GM21381 (cell line): Measurements from ENCODE around the gene FN3KRP.

ENCODE experiments used
- ATAC-seq: cut with Tn5 transposase; IDR thresholded peaks from one replicate; pipeline ENCODE4 v1.9.1; 2021; ENCODE audit warnings: mild to moderate bottlenecking, moderate library complexity; ENCODE audit not compliant: unreplicated experiment

The FN3KRP gene

GRCh38 chr17:82716203-82717010 is at the start of gene FN3KRP:
Gene FN3KRP (plus strand): TSS chr17:82716706. CDS start chr17:82716756, 50 bp downstream.
- peak; percentile 76 for ATAC-seq

- ATAC-seq: no peak
Observed at GRCh38 chr17:82666931-82667667, 49.4 kb upstream of the FN3KRP start.

- no peak for ATAC-seq
Observed at GRCh38 chr17:82667668-82668000, 48.9 kb upstream of the FN3KRP start.

GRCh38 chr17:82668024-82668630 is 48.4 kb upstream of the FN3KRP start:
- ATAC-seq: no peak

GRCh38 chr17:82668631-82669099 is 47.8 kb upstream of the FN3KRP start:
- peak; percentile 55 for ATAC-seq

GRCh38 chr17:82670661-82671450 is 45.6 kb upstream of the FN3KRP start:
- no peak for ATAC-seq

- ATAC-seq: no peak
Observed at GRCh38 chr17:82674656-82675475, 41.6 kb upstream of the FN3KRP start.

GRCh38 chr17:82675476-82676245 is 40.8 kb upstream of the FN3KRP start:
- no peak for ATAC-seq

GRCh38 chr17:82677353-82677925 is 39.1 kb upstream of the FN3KRP start:
- no peak for ATAC-seq

- ATAC-seq: no peak
Observed at GRCh38 chr17:82678265-82678891, 38.1 kb upstream of the FN3KRP start.

- ATAC-seq: no peak
Observed at GRCh38 chr17:82679586-82680465, 36.7 kb upstream of the FN3KRP start.

GRCh38 chr17:82681547-82681946 is 35.0 kb upstream of the FN3KRP start:
- ATAC-seq: no peak

GRCh38 chr17:82683534-82683933 is 33.0 kb upstream of the FN3KRP start:
- no peak for ATAC-seq

GRCh38 chr17:82684228-82684841 is 32.2 kb upstream of the FN3KRP start:
- no peak for ATAC-seq

GRCh38 chr17:82685291-82685690 is 31.2 kb upstream of the FN3KRP start:
- no peak for ATAC-seq

GRCh38 chr17:82686366-82687324 is 29.9 kb upstream of the FN3KRP start:
- no peak for ATAC-seq
